ENCODE data around the gene JAKMIP1.

GRCh38 chr4:6126971-6127745 is 73.2 kb downstream of the JAKMIP1 start:
- TF ChIP-seq POLR2A (IDR thresholded peaks at IDR 0.05), result no peak
- TF ChIP-seq, protein P1, sequence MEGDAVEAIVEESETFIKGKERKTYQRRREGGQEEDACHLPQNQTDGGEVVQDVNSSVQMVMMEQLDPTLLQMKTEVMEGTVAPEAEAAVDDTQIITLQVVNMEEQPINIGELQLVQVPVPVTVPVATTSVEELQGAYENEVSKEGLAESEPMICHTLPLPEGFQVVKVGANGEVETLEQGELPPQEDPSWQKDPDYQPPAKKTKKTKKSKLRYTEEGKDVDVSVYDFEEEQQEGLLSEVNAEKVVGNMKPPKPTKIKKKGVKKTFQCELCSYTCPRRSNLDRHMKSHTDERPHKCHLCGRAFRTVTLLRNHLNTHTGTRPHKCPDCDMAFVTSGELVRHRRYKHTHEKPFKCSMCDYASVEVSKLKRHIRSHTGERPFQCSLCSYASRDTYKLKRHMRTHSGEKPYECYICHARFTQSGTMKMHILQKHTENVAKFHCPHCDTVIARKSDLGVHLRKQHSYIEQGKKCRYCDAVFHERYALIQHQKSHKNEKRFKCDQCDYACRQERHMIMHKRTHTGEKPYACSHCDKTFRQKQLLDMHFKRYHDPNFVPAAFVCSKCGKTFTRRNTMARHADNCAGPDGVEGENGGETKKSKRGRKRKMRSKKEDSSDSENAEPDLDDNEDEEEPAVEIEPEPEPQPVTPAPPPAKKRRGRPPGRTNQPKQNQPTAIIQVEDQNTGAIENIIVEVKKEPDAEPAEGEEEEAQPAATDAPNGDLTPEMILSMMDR (IDR thresholded peaks at IDR 0.05), result no peak

All from lower leg skin (tissue), 3 donors.